Activated CD4-positive, alpha-beta T cell treated with anti-CD3 and anti-CD28 coated beads, Interleukin-2, Interleukin-4, amounts not matched to agents 100 ng/mL and 50 ng/mL, durations not matched to agents 16 hours and 8 hours (primary cell): Measurements from ENCODE around the gene ZNF112.
A peak's percentile ranks its signal among the peaks of the same experiment; 100 is the strongest.
"Not testable (repeated sequence)": the region's sequence is repeated elsewhere in the genome, so short reads cannot be mapped to it uniquely, and the experiment has no call there.

Experiments used
- DNase-seq: peaks from one replicate; pipeline ENCODE4 v3.0.0-alpha.2; 2020; ENCODE audit warnings: low spot score

Gene ZNF112

DNA sequence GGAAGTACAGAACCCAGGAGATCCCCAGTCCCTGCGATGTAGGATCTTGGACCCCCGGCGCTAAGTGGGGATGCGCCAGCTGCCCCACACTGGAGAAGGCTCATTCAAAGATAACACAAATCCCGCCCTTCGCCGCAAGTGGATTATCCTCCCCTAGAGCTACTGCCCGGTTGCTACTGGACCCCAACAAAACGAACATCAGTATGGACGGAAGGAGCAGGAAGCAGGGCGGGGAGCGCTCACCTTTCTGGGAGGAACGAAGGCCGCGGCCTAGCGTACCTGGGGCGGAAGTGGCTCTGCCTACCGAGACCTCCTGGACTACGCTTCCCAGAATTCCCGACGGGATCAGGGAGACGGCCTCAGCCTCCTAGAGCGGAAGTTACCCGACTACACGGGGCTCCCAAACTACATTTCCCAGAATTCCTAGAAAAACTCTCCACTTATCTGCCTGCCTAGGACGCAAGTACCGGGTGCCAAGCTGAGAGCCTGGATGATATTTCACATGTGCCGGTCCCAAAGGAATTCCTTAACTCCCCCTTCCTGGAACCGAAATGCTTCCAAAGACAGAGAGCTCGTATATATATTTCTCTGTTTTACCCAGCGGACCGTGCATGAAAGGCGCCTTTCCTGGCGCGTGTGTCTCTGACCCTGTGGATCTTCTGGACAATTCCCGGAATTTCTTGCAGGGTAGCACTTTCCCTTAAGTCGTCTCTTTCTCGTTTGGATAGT, at the start of gene ZNF112:
Gene ZNF112, minus strand, starts transcription at position 298 of the 729 bp plus-strand sequence. CDS start 16,141 bp downstream, outside the sequence.
- no peak for DNase-seq

GRCh38 chr19:44401139-44402115, 44.9 kb upstream of the ZNF112 start, which contains the start of gene ZNF285:
Gene ZNF285, minus strand, starts transcription at chr19:44401608. Its CDS starts 4,395 bp downstream, at chr19:44397213.
- DNase-seq, result peak; percentile 65

- not testable (repeated sequence) for DNase-seq
Observed at GRCh38 chr19:44389268-44389667, 32.8 kb upstream of the ZNF112 start.

GRCh38 chr19:44374789-44375188, 18.3 kb upstream of the ZNF112 start:
- no peak for DNase-seq

DNA sequence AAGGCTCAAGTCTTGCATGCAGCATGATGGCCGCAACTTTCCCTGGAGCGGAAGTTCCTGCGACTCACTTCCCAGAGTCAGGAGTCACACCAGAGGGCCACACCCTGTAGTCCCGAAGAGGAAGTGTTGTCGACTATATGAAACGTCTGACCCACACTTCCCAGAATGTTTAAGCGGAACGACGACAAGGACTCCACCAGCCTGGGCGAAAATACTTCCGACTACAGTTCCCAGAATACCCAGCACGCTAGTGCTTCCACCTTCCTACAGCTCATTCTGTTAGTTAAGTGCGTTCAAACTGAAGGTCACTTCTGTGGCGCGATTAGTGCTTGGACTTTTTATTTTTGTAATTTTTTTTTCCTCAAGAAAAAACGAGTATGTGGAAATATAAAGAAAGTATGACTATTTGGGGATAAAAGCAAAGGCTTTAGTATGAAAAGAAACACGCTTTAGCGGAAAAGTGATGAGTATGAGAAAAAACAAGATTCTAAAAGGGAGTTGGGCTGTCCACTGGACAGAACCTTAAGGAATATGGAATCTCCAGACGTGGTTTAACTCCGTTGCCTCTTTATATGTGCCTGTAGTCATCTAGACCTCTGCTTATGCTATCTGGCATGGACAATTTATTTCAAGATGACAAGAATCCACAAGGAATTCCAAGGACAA, 15.5 kb upstream of the ZNF112 start:
- no peak for DNase-seq

GRCh38 chr19:44367024-44367423, 10.5 kb upstream of the ZNF112 start:
- DNase-seq, result no peak

DNA sequence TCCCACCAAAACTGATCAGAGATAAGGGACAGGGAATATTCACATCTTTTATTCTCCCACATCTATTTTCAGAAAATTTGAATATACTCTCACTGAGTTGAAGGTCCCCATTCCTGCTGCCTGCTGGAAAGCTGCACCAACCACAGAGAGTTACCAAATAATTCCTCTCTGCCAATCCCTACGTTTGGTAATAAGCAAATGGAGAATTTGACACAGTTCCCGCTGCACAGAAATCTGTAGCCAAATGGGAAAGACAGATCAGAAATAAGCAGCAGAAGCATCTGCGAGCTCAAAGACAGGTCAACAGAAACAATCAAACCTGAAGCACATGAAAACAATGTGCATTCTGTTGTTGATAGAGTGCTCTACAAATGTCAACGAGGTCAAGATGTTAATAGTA, 9.9 kb downstream of the ZNF112 start:
- no peak for DNase-seq

- no peak for DNase-seq
Observed at GRCh38 chr19:44345959-44346358, 10.5 kb downstream of the ZNF112 start.

DNA sequence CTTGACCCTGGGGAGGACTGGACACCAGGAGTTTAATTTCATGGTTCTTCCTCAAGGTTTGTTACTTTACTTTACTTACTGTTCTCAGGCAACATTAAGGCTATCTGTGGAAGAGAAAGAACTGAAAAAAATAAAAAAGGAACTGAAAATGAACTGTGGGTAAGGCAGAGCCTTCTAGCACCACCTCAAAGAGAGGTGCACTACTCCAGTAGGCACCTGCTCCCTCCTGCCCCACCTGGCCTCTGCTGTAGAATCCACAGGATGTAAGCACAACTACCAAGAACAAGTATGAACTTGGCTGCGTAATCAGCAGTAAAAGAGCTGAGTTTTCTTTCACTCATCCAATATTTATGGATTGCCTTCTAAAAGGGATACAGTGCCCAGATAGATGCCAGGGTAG, 12.2 kb downstream of the ZNF112 start:
- DNase-seq, result no peak

DNA sequence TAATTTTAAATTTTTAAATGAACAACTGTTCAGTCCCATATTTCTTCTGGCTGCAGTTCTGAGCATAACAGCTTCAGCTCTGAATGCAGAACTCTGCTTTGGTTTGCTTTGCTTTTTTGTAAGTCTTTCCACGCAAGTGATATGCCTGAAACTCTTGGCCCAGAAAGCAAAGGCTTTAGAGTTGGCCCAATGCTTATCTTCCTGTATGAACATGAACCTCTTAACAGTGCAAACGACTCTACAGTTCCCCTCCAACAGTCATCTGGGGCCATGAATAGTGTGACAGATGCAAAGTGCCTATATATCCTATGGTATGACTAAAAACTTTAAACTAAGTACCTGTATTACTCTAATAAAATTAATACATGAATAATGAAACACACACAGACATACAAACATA, 14.7 kb downstream of the ZNF112 start:
- no peak for DNase-seq

DNA sequence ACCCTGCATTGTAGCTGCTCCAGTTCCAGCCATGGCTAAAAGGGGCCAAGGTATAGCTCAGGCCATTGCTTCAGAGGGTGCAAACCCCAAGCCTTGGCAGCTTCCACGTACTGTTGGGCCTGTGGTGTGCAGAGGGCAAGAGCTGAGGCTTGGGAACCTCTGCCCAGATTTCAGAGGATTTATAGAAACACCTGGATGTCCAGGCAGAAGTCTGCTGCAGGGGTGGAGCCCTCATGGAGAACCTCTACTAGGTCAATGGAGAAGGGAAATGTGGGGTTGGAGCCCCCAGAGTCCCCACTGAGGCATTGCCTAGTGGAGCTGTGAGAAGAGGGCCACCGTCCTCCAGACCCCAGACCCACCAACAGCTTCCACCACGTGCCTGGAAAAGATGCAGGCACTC, 21.8 kb downstream of the ZNF112 start:
- not testable (repeated sequence) for DNase-seq

DNA sequence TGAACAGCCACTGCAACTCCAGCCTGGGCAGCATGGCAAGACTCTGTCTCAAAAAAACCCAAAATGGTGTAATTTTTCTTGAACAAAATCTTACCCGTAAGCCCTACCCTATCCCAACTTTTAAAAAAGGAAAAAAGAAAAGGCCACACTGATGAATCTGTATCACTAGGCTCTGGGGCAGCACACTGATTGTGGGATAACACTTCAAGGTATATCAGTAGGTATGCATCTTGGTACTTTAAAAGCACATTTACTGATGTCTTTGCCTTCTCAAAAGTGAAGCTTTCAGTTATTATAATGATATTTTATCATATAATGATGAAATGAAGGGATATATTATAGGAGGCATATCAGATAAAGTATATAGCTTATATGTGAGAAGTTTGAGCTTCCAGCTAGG, 24.3 kb downstream of the ZNF112 start:
- no peak for DNase-seq

GRCh38 chr19:44315883-44316282, 40.6 kb downstream of the ZNF112 start:
- DNase-seq, result no peak

DNA sequence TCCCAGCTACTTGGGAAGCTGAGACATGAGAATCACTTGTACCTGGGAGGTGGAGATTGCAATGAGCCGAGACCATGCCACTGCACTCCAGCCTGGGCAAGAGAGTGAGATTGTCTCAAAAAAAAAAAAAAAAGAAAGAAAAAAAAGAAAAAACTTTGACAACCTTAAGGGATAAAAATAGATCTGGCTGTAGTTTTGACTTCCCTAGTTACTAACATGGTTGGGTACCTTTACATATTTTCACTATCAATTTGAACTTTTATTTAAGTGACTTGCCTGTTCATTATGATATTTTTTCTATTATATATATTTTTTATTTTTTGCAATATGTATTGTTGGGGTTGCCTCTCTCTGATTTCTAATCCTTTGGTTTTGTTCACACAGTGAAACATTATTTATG, 43.2 kb downstream of the ZNF112 start:
- DNase-seq, result no peak

DNA sequence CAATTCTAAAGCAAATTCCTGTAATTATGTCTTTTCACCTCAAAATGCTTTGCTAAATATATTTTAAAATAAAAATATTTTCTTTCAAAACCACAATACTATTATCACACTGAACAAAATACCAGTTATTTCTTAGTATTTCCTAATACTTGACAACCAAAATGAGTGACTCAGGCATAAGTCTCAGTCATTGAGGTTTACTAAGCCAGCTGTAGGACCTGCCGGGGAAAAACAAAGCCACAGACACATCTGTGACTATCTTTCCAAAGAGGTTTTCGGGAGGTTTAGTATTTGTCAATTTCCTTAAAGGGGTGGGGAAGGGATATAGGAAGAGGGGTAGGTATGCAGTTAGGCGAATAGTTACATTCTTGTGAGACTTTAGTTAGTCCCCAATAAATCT, 48.5 kb downstream of the ZNF112 start:
- no peak for DNase-seq

GRCh38 chr19:44306283-44306682, 50.2 kb downstream of the ZNF112 start:
- DNase-seq, result no peak

DNA sequence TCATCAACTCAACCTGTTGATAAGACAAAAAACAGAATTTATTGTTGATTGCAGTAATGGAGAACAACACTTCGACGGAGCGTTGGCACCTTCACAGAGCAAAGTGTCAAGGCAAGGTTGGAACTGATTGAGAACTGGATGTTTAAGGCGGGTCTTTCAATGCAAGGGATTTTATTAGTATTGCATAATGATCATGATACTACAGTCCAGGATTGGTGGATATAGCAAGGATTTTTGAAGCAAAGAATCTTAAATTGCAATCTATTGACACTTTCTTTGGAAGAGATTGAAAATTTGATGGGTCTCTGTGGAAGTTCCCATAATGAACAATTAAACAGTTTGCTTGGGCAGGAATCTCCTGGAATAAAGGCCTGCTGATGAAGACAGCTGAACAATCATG, 51.0 kb downstream of the ZNF112 start:
- no peak for DNase-seq

GRCh38 chr19:44304659-44305193, 51.8 kb downstream of the ZNF112 start, which contains the start of gene ZNF235:
Gene ZNF235, minus strand, starts transcription at chr19:44305025. Its CDS starts 1,621 bp downstream, at chr19:44303404.
- DNase-seq, result peak; percentile 89

- DNase-seq, result peak; percentile 7
Observed at GRCh38 chr19:44303976-44304568, 52.4 kb downstream of the ZNF112 start.

GRCh38 chr19:44303320-44303719, 53.2 kb downstream of the ZNF112 start:
- no peak for DNase-seq

- DNase-seq, result no peak
Observed at GRCh38 chr19:44284968-44285367, 71.5 kb downstream of the ZNF112 start.

- no peak for DNase-seq
Observed at GRCh38 chr19:44282846-44283245, 73.6 kb downstream of the ZNF112 start.
